CD14-positive monocyte (primary cell): Measurements from ENCODE around the gene TTBK1. TPM values are rescaled to one million over a fixed set of nuclear protein-coding genes. Genes with fewer than 3 reads are reported as not detected.

ENCODE experiments used
- DNase-seq, 3 donors: peaks; one replicate each; pipeline ENCODE4 v3.0.0-alpha.2; 2011 to 2022
- H2AFZ ChIP-seq: 2 replicates; pipeline ENCODE4 v1.6.0; 2012; ENCODE audit warnings: mild to moderate bottlenecking, low read depth, low read length, inconsistent platforms; ENCODE audit not compliant: insufficient read depth, poor library complexity, severe bottlenecking
- H3K27ac ChIP-seq, 2 donors: 1 replicate in 1 of 2; 2 replicates in 1 of 2; pipeline ENCODE4 v1.5.1; 2012 to 2013; ENCODE audit warnings: low read length in 2 of 2, control low read depth in 1 of 2, inconsistent platforms in 1 of 2, low read depth in 1 of 2, mild to moderate bottlenecking in 1 of 2
- H3K27me3 ChIP-seq, 2 donors: one replicate each; pipeline versions ENCODE4 v1.6.0 to v1.6.1; 2011 to 2013; ENCODE audit warnings: low read length in 2 of 2; ENCODE audit not compliant: control insufficient read depth in 2 of 2, insufficient read depth in 2 of 2
- H3K36me3 ChIP-seq, 2 donors: replicated peaks in 1 of 2; 1 replicate in 1 of 2; 2 replicates in 1 of 2; pipeline versions ENCODE4 v1.5.1 to v1.6.1; 2012 to 2013; ENCODE audit warnings: low read length in 2 of 2, control low read depth in 1 of 2, inconsistent platforms in 1 of 2, mild to moderate bottlenecking in 1 of 2; ENCODE audit not compliant: insufficient read depth in 2 of 2, control insufficient read depth in 1 of 2
- H3K4me1 ChIP-seq, 2 donors: 1 replicate in 1 of 2; 2 replicates in 1 of 2; pipeline versions ENCODE4 v1.5.1 to v1.6.1; 2012 to 2013; ENCODE audit warnings: low read length in 2 of 2, control low read depth in 1 of 2, inconsistent platforms in 1 of 2, mild to moderate bottlenecking in 1 of 2, moderate library complexity in 1 of 2; ENCODE audit not compliant: insufficient read depth in 2 of 2, control insufficient read depth in 1 of 2
- H3K4me2 ChIP-seq: replicated peaks from 2 replicates; pipeline ENCODE3; 2012; ENCODE audit warnings: low read length, moderate library complexity, mild to moderate bottlenecking; ENCODE audit not compliant: poor library complexity, severe bottlenecking; ENCODE audit errors: extremely low read depth
- H3K4me3 ChIP-seq, 3 experiments: fragments of 200-600 bp in 1 of 3; sonication (generic) in 1 of 3; replicated peaks in 1 of 3; 1 replicate in 2 of 3; 2 replicates in 1 of 3; pipeline ENCODE4 v1.5.1; 2011 to 2013; ENCODE audit warnings: low read length in 3 of 3, mild to moderate bottlenecking in 3 of 3, control low read depth in 2 of 3, low read depth in 2 of 3, inconsistent platforms in 1 of 3, moderate library complexity in 1 of 3
- H3K79me2 ChIP-seq: 2 replicates; pipeline ENCODE4 v1.6.0; 2012; ENCODE audit warnings: mild to moderate bottlenecking, control low read depth, inconsistent platforms, low read length, moderate library complexity; ENCODE audit not compliant: insufficient read depth
- H3K9ac ChIP-seq: 2 replicates; pipeline ENCODE4 v1.6.0; 2017; ENCODE audit warnings: low read length, mild to moderate bottlenecking; ENCODE audit not compliant: insufficient read depth, poor library complexity, severe bottlenecking
- H3K9me3 ChIP-seq, 2 donors: replicated peaks in 1 of 2; 1 replicate in 1 of 2; 2 replicates in 1 of 2; pipeline versions ENCODE4 v1.5.1 to v1.6.1; 2012 to 2013; ENCODE audit warnings: low read length in 2 of 2, control low read depth in 1 of 2; ENCODE audit not compliant: control insufficient read depth in 1 of 2, insufficient read depth in 1 of 2
- H4K20me1 ChIP-seq: 2 replicates; pipeline ENCODE4 v1.6.0; 2012; ENCODE audit warnings: mild to moderate bottlenecking, low read length, control low read depth, moderate library complexity; ENCODE audit not compliant: insufficient read depth
- H3K27ac Mint-ChIP-seq, 7 donors: one replicate each; pipeline ENCODE4 v1.8.0; 2020; ENCODE audit warnings: mild to moderate bottlenecking in 7 of 7, mixed read lengths in 7 of 7, moderate library complexity in 6 of 7, inconsistent platforms in 2 of 7
- H3K27me3 Mint-ChIP-seq, 3 donors: one replicate each; pipeline ENCODE4 v1.8.0; 2021 to 2022; ENCODE audit warnings: low read depth in 3 of 3, mild to moderate bottlenecking in 3 of 3, mixed read lengths in 3 of 3, moderate library complexity in 3 of 3, inconsistent platforms in 1 of 3
- H3K36me3 Mint-ChIP-seq, 2 donors: one replicate each; pipeline ENCODE4 v1.8.0; 2020; ENCODE audit warnings: mixed read lengths in 2 of 2, inconsistent platforms in 1 of 2, mild to moderate bottlenecking in 1 of 2
- H3K4me1 Mint-ChIP-seq: one replicate; pipeline ENCODE4 v1.8.0; 2020; ENCODE audit warnings: mild to moderate bottlenecking, mixed read lengths
- H3K4me3 Mint-ChIP-seq, 2 donors: one replicate each; pipeline ENCODE4 v1.8.0; 2020; ENCODE audit warnings: mild to moderate bottlenecking in 2 of 2, mixed read lengths in 2 of 2, moderate library complexity in 1 of 2
- H3K9me3 Mint-ChIP-seq, 7 donors: one replicate each; pipeline ENCODE4 v1.8.0; 2020 to 2022; ENCODE audit warnings: mixed read lengths in 7 of 7, mild to moderate bottlenecking in 6 of 7, moderate library complexity in 6 of 7, inconsistent platforms in 2 of 7
- WGBS: methylation state at CpG from one replicate; pipeline ENCODE4 v1.1.5; 2013; ENCODE audit warnings: missing lambda C conversion rate; ENCODE audit not compliant: insufficient coverage; 5-methylcytosine and 5-hydroxymethylcytosine counted together
- intact Hi-C, 2 donors: fragments of 100-400 bp; cut with micrococcal nuclease; formaldehyde crosslinking; loops; one replicate each; pipeline versions ENCODE4 v1.15.0 to v1.15.1; 2023
- polyA plus RNA-seq, 3 donors: library from polyadenylated mRNA; depleted of rRNA in 1 of 3; unstranded in 2 of 3; stranded (reverse) in 1 of 3; fragments of 300-500 nt in 2 of 3; fragments of >200 nt in 1 of 3; fragmentation: Illumina TruSeq in 2 of 3; gene quantifications; 1 replicate in 2 of 3; 2 replicates in 1 of 3; pipeline ENCODE4 v1.2.3, GENCODE V29; 2012 to 2021
- TF ChIP-seq, protein P1 (sequence below): fragments of 200-600 bp; IDR thresholded peaks from one replicate; pipeline ENCODE4 v1.8.0; 2022; ENCODE audit warnings: antibody characterized with exemption, mild to moderate bottlenecking

The TTBK1 gene
- polyA plus RNA-seq, 3 donors, result not detected

DNA sequence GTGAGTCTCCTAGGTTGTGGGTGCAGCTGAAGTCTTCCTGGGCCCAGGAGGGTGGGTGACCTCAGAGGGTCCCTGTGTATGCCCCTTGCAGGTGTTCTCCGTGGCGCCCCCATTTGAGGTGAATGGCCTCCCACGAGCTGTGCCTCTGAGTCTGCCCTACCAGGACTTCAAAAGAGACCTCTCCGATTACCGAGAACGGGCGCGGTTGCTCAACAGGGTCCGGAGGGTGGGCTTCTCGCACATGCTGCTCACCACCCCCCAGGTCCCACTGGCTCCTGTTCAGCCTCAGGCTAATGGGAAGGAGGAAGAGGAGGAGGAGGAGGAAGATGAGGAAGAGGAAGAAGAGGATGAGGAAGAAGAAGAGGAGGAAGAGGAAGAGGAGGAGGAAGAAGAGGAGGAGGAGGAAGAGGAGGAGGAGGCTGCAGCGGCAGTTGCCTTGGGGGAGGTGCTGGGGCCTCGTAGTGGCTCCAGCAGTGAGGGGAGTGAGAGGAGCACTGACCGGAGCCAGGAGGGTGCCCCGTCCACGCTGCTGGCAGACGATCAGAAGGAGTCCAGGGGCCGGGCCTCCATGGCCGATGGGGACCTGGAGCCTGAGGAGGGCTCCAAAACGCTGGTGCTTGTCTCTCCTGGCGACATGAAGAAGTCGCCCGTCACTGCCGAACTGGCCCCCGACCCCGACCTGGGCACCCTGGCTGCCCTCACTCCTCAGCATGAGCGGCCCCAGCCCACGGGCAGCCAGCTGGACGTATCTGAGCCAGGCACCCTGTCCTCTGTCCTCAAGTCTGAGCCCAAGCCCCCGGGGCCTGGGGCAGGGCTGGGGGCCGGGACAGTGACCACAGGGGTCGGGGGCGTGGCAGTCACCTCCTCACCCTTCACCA is 39.6 kb downstream of the TTBK1 start:
- no peaks in the 10 kb centered on the region for H3K79me2 ChIP-seq
- H3K4me1 Mint-ChIP-seq, result peaks cover 2% of the 10 kb centered on the region
- peaks cover 45 to 71% (median 56%) of the 10 kb centered on the region in 3 donors for H3K27me3 Mint-ChIP-seq
- no peak overlapping the region for H3K27ac Mint-ChIP-seq
- peak overlapping the region; percentile 8 for H3K9ac ChIP-seq
- H2AFZ ChIP-seq, result no peak overlapping the region
- 86% methylated on average over 30 of the region's 32 CpGs for WGBS
- H3K4me3 Mint-ChIP-seq, result no peak overlapping the region
- no peaks in the 10 kb centered on the region for H3K9me3 ChIP-seq
- no peak overlapping the region for H3K4me2 ChIP-seq
- TF ChIP-seq, protein P1, sequence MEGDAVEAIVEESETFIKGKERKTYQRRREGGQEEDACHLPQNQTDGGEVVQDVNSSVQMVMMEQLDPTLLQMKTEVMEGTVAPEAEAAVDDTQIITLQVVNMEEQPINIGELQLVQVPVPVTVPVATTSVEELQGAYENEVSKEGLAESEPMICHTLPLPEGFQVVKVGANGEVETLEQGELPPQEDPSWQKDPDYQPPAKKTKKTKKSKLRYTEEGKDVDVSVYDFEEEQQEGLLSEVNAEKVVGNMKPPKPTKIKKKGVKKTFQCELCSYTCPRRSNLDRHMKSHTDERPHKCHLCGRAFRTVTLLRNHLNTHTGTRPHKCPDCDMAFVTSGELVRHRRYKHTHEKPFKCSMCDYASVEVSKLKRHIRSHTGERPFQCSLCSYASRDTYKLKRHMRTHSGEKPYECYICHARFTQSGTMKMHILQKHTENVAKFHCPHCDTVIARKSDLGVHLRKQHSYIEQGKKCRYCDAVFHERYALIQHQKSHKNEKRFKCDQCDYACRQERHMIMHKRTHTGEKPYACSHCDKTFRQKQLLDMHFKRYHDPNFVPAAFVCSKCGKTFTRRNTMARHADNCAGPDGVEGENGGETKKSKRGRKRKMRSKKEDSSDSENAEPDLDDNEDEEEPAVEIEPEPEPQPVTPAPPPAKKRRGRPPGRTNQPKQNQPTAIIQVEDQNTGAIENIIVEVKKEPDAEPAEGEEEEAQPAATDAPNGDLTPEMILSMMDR, result no peak
- H3K9me3 Mint-ChIP-seq, result peaks cover 0 to 4% (median 0%) of the 10 kb centered on the region in 7 donors
- no peaks in the 10 kb centered on the region for H4K20me1 ChIP-seq
- intact Hi-C loops, result no loop called here
- H3K4me3 ChIP-seq, result no peak overlapping the region
- no peaks in the 10 kb centered on the region for H3K36me3 ChIP-seq
- no peak for DNase-seq
- H3K4me1 ChIP-seq, result no peaks in the 10 kb centered on the region
- no peaks in the 10 kb centered on the region for H3K36me3 Mint-ChIP-seq
- no peak overlapping the region for H3K27ac ChIP-seq
- peaks cover 0 to 52% of the 10 kb centered on the region in 2 donors for H3K27me3 ChIP-seq

- H3K9ac ChIP-seq, result no peak overlapping the region
- H2AFZ ChIP-seq, result no peak overlapping the region
- H3K4me2 ChIP-seq, result no peak overlapping the region
- Mint-ChIP-seq H3K4me3 (no peak overlapping the region), H3K9me3 (peaks cover 0 to 4% (median 0%) of the 10 kb centered on the region in 7 donors), H3K4me1 (peaks cover 2% of the 10 kb centered on the region), H3K27ac (no peak overlapping the region), H3K36me3 (no peaks in the 10 kb centered on the region), H3K27me3 (peaks cover 38 to 66% (median 50%) of the 10 kb centered on the region in 3 donors)
- intact Hi-C loops, result no loop called here
- no peaks in the 10 kb centered on the region for H3K9me3 ChIP-seq
- no peaks in the 10 kb centered on the region for H4K20me1 ChIP-seq
- no peak overlapping the region for H3K27ac ChIP-seq
- DNase-seq, result no peak
- H3K4me3 ChIP-seq, result no peak overlapping the region
- 93% methylated on average over 17 of the region's 18 CpGs for WGBS
- no peaks in the 10 kb centered on the region for H3K4me1 ChIP-seq
- TF ChIP-seq, protein P1, result no peak
- H3K36me3 ChIP-seq, result no peaks in the 10 kb centered on the region
- peaks cover 0 to 45% of the 10 kb centered on the region in 2 donors for H3K27me3 ChIP-seq
- H3K79me2 ChIP-seq, result no peaks in the 10 kb centered on the region
Observed at GRCh38 chr6:43283514-43283901, 40.2 kb downstream of the TTBK1 start.
